ENCODE results near the gene TTLL1. TPM values are rescaled to one million over a fixed set of nuclear protein-coding genes. Genes with fewer than 3 reads are reported as not detected.

TTLL1 gene
- total RNA-seq, 4 donors from 2014 or later = 1.8 to 7.2 (median 3.4) TPM

DNA sequence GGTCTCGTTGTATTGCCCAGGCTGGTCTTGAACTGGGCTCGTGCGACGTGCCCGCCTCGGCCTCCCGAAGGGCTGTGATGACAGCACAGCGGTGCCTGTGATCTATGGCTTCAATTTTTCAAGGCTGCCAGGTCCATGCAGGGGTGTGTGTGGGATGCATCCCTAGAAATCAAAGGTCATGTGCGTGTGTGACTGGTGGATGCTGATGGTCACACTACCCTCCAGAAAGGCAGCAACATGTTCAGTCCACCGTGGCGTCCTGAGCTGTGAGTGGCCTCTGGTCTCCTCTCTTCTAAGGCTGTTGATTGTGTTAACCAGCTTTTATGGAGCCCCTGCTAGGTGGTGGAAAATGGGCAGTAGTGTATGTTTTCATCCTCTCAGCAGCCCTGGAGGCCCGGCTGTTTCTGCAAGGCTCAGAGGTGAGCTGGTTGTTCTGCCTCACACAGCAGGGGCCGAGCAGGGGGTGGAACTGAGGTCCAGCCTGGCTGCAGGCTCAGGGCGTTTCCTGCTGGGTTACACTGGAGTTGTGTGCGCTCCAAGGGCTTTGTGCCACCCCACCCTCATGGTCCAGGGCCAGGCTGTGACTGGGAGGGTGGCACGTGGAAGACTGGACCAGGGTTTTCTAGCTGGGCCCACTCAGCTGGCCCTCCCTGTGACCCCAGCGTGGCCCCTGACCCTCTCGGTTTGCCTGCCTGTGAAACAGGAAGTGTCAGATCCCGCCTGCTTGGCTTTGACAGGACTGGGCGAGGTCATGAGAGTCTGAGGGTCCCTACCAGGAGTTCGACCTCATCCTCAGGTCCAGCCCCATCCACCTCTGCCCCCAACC lies 29.0 kb upstream of the TTLL1 start:
- peaks cover 0 to 20% (median 0%) of the 10 kb centered on the region in 4 donors for H3K27me3 ChIP-seq
- H3K4me1 ChIP-seq = peaks cover 5 to 59% (median 13%) of the 10 kb centered on the region in 3 donors
- TF ChIP-seq, protein P1, sequence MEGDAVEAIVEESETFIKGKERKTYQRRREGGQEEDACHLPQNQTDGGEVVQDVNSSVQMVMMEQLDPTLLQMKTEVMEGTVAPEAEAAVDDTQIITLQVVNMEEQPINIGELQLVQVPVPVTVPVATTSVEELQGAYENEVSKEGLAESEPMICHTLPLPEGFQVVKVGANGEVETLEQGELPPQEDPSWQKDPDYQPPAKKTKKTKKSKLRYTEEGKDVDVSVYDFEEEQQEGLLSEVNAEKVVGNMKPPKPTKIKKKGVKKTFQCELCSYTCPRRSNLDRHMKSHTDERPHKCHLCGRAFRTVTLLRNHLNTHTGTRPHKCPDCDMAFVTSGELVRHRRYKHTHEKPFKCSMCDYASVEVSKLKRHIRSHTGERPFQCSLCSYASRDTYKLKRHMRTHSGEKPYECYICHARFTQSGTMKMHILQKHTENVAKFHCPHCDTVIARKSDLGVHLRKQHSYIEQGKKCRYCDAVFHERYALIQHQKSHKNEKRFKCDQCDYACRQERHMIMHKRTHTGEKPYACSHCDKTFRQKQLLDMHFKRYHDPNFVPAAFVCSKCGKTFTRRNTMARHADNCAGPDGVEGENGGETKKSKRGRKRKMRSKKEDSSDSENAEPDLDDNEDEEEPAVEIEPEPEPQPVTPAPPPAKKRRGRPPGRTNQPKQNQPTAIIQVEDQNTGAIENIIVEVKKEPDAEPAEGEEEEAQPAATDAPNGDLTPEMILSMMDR (IDR thresholded peaks at IDR 0.05) = no peak
- TF ChIP-seq POLR2A (IDR thresholded peaks at IDR 0.05) = no peak
- DNase-seq = no peak
- H3K4me3 ChIP-seq = no peak overlapping the region
- H3K9me3 ChIP-seq = no peaks in the 10 kb centered on the region
- 75 to 98% methylated on average over 6 to 14 of the region's 21 CpGs for whole genome bisulfite sequencing, 2 donors
- intact Hi-C loops (cut with DNase I) = no loop called here
- peak overlapping the region in 3 of 4 donors; percentile 18 to 77 (median 66) for H3K27ac ChIP-seq
- no peaks in the 10 kb centered on the region for H3K36me3 ChIP-seq

- TF ChIP-seq, protein P1 (IDR thresholded peaks at IDR 0.05) = no peak
- TF ChIP-seq POLR2A (IDR thresholded peaks at IDR 0.05) = no peak
- Histone ChIP-seq H3K4me1 (peaks cover 5 to 47% (median 9%) of the 10 kb centered on the region in 3 donors), H3K4me3 (no peak overlapping the region), H3K9me3 (no peaks in the 10 kb centered on the region), H3K27ac (no peak overlapping the region), H3K36me3 (no peaks in the 10 kb centered on the region), H3K27me3 (peaks cover 0 to 33% (median 0%) of the 10 kb centered on the region in 4 donors)
- WGBS, 2 donors = 80 to 100% methylated on average over 1 to 4 of the region's 7 CpGs
- intact Hi-C loops (cut with DNase I) = no loop called here
- no peak for DNase-seq
Measured at GRCh38 chr22:43116932-43117331, 27.7 kb upstream of the TTLL1 start.

GRCh38 chr22:43114958-43115357 lies 25.8 kb upstream of the TTLL1 start:
- intact Hi-C loops (cut with DNase I) = no loop called here
- no peak for DNase-seq
- Histone ChIP-seq H3K27ac (no peak overlapping the region), H3K4me1 (peaks cover 18 to 52% (median 22%) of the 10 kb centered on the region in 3 donors), H3K9me3 (no peaks in the 10 kb centered on the region), H3K27me3 (peaks cover 0 to 53% (median 1%) of the 10 kb centered on the region in 4 donors), H3K4me3 (no peak overlapping the region), H3K36me3 (no peaks in the 10 kb centered on the region)
- TF ChIP-seq, protein P1 (IDR thresholded peaks at IDR 0.05) = no peak
- no peak for TF ChIP-seq POLR2A (IDR thresholded peaks at IDR 0.05)
- WGBS, 2 donors = 45% methylated on average over 5 of the region's 5 CpGs

- TF ChIP-seq POLR2A (IDR thresholded peaks at IDR 0.05) = no peak
- peaks cover 17 to 46% (median 22%) of the 10 kb centered on the region in 3 donors for H3K4me1 ChIP-seq
- H3K9me3 ChIP-seq = no peaks in the 10 kb centered on the region
- H3K27ac ChIP-seq = peak overlapping the region in 1 of 4 donors; percentile 19
- WGBS, 2 donors = 64 to 66% methylated on average over 10 to 13 of the region's 13 CpGs
- no peaks in the 10 kb centered on the region for H3K36me3 ChIP-seq
- H3K27me3 ChIP-seq = peaks cover 0 to 62% (median 1%) of the 10 kb centered on the region in 4 donors
- H3K4me3 ChIP-seq = no peak overlapping the region
- DNase-seq = no peak
- intact Hi-C loops (cut with DNase I) = no loop called here
Measured at GRCh38 chr22:43113526-43114251, 24.5 kb upstream of the TTLL1 start.

- no peak for DNase-seq
- TF ChIP-seq, protein P1 (IDR thresholded peaks at IDR 0.05) = peak in 1 of 6 experiments; percentile 23
- no peak for TF ChIP-seq POLR2A (IDR thresholded peaks at IDR 0.05)
- Histone ChIP-seq H3K9me3 (no peaks in the 10 kb centered on the region), H3K27me3 (peaks cover 0 to 62% (median 1%) of the 10 kb centered on the region in 4 donors), H3K27ac (peak overlapping the region; percentile 24 to 76 (median 68)), H3K36me3 (no peaks in the 10 kb centered on the region), H3K4me1 (peaks cover 14 to 37% (median 17%) of the 10 kb centered on the region in 3 donors), H3K4me3 (peak overlapping the region; percentile 48 to 73 (median 66))
- intact Hi-C loops (cut with DNase I) = no loop called here
- 2 to 10% methylated on average over 13 to 16 of the region's 86 CpGs for WGBS, 2 donors
Measured at GRCh38 chr22:43110927-43111623, 21.9 kb upstream of the TTLL1 start.

All from esophagus squamous epithelium (tissue), 5 donors.